BLaER1 (cell line): Measurements from ENCODE around the gene EVPL.
"Not testable (repeated sequence)": the region's sequence is repeated elsewhere in the genome, so short reads cannot be mapped to it uniquely, and the experiment has no call there.

Experiments used
- H3K27ac ChIP-seq: shearing (Covaris generic); formaldehyde crosslinking; 2 replicates; pipeline ENCODE4 v1.8.1; 2022
- H3K27me3 ChIP-seq: shearing (Covaris generic); formaldehyde crosslinking; 2 replicates; pipeline ENCODE4 v1.8.1; 2022
- H3K36me3 ChIP-seq: shearing (Covaris generic); formaldehyde crosslinking; 2 replicates; pipeline ENCODE4 v1.8.1; 2022
- H3K4me1 ChIP-seq: shearing (Covaris generic); formaldehyde crosslinking; 2 replicates; pipeline ENCODE4 v1.8.1; 2022
- H3K4me2 ChIP-seq: shearing (Covaris generic); formaldehyde crosslinking; 2 replicates; pipeline ENCODE4 v1.8.1; 2022
- H3K4me3 ChIP-seq: shearing (Covaris generic); formaldehyde crosslinking; 2 replicates; pipeline ENCODE4 v1.8.1; 2022
- H3K9ac ChIP-seq: shearing (Covaris generic); formaldehyde crosslinking; 2 replicates; pipeline ENCODE4 v1.8.1; 2022
- H3K9me3 ChIP-seq: shearing (Covaris generic); formaldehyde crosslinking; 2 replicates; pipeline ENCODE4 v1.8.1; 2022
- H4K20me1 ChIP-seq: shearing (Covaris generic); formaldehyde crosslinking; 2 replicates; pipeline ENCODE4 v1.8.1; 2022
- Cebpa-rat ChIP-seq: shearing (Covaris generic); IDR thresholded peaks from 2 replicates; pipeline ENCODE4 v1.8.1; 2022

Gene EVPL

DNA sequence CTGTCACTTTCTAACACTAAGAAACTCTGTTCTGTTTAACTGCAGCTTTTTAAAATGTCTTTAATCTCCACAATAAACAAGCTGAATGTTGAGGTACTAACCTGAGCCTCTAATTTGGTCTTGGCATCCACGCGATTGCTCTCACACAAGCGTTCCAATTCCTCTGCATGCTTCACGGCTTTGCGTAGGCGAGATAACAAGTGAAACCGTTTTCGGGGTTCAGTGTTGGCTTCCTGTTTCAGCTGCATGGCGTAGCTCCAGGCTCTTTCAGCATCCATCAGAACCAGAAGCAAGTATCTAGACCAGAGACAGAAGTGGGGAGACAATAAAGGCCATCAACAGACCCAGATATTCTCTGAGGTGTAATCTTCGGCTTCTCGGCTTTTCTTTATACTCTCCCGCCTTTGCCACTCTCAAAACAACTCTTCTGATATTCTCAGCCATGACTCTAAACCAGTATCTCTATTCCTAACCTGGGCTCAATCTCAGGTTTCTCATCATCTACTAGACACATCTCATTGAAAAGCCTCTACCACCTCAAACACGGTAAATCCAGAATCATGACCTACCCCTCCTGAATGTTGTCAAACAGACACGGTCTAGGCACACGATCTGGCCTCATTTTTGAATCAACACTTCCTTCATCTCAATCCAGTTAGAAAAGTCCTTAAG, 36.9 kb upstream of the EVPL start:
- Histone ChIP-seq H4K20me1 (peaks cover 29% of the 10 kb centered on the region), H3K4me3 (no peak overlapping the region), H3K4me2 (no peak overlapping the region), H3K9me3 (no peaks in the 10 kb centered on the region), H3K9ac (no peak overlapping the region), H3K4me1 (no peaks in the 10 kb centered on the region), H3K36me3 (peaks cover 95% of the 10 kb centered on the region), H3K27ac (no peak overlapping the region), H3K27me3 (no peaks in the 10 kb centered on the region)
- TF ChIP-seq Cebpa-rat: no peak

DNA sequence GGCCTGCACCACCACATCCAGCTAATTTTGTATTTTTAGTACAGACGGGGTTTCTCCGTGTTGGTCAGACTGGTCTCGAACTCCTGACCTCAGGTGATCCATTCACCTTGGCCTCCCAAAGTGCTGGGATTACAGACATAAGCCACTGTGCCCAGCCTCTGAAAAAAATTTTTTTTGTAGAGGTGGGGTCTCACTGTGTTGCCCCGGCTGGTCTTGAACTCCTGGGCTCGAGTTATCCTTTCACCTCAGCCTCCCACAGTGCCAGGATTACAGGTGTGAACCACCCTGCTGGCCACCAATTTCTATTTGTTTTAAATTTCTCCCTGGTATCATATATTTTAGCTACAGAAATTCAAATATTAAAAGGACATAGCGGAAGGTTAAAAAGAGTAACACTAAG, 31.2 kb upstream of the EVPL start:
- not testable (repeated sequence) for H3K9me3 ChIP-seq, H3K27me3 ChIP-seq, H4K20me1 ChIP-seq, H3K4me1 ChIP-seq, H3K27ac ChIP-seq, H3K9ac ChIP-seq, H3K4me3 ChIP-seq, H3K4me2 ChIP-seq
- peaks cover 95% of the 10 kb centered on the region for H3K36me3 ChIP-seq

DNA sequence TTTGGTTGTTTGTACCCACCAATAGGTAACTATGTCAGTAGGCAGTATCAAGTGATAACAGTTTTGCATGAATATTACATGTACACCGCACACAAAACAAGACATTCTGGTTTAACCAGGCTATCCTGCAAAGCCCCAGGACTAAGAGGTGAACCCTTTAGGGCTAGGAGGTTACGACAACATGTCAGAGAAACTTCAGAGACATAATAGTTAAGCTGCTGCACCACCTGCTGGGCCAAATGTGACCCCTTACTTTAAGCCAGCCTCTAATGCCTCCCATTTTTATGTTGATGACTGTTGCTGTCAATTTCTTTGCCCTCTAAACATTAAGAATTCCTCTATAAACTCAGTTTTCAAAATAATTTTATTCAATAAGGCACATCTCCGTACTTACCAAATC, 29.8 kb upstream of the EVPL start:
- no peak for TF ChIP-seq Cebpa-rat
- H3K36me3 ChIP-seq: peaks cover 99% of the 10 kb centered on the region
- no peak overlapping the region for H3K27ac ChIP-seq
- no peaks in the 10 kb centered on the region for H3K9me3 ChIP-seq
- H3K4me3 ChIP-seq: no peak overlapping the region
- no peak overlapping the region for H3K4me2 ChIP-seq
- H4K20me1 ChIP-seq: no peaks in the 10 kb centered on the region
- H3K9ac ChIP-seq: no peak overlapping the region
- no peaks in the 10 kb centered on the region for H3K4me1 ChIP-seq
- H3K27me3 ChIP-seq: no peaks in the 10 kb centered on the region

DNA sequence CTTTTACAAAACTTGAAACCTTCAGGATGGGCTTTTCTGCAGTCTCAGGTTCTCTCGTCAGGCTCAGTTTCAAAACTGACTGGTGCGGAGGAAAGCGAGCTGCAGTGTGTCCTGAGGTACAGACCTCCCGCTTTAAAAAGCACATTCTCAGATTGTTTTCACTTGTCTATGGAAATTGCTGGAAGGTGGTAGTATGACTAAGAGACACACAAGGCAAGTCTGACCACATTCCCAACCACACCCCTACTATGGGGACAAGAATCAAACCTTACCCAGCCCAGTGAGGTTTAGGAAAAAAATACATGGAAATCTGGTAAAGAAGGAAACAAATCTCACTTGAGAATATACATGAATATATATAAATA, 27.0 kb upstream of the EVPL start:
- Histone ChIP-seq H3K4me2 (no peak overlapping the region), H3K9me3 (no peaks in the 10 kb centered on the region), H3K4me1 (no peaks in the 10 kb centered on the region), H3K36me3 (peaks cover 99% of the 10 kb centered on the region), H3K27me3 (no peaks in the 10 kb centered on the region), H3K27ac (no peak overlapping the region), H3K9ac (no peak overlapping the region), H4K20me1 (peaks cover 21% of the 10 kb centered on the region), H3K4me3 (no peak overlapping the region)
- no peak for TF ChIP-seq Cebpa-rat

DNA sequence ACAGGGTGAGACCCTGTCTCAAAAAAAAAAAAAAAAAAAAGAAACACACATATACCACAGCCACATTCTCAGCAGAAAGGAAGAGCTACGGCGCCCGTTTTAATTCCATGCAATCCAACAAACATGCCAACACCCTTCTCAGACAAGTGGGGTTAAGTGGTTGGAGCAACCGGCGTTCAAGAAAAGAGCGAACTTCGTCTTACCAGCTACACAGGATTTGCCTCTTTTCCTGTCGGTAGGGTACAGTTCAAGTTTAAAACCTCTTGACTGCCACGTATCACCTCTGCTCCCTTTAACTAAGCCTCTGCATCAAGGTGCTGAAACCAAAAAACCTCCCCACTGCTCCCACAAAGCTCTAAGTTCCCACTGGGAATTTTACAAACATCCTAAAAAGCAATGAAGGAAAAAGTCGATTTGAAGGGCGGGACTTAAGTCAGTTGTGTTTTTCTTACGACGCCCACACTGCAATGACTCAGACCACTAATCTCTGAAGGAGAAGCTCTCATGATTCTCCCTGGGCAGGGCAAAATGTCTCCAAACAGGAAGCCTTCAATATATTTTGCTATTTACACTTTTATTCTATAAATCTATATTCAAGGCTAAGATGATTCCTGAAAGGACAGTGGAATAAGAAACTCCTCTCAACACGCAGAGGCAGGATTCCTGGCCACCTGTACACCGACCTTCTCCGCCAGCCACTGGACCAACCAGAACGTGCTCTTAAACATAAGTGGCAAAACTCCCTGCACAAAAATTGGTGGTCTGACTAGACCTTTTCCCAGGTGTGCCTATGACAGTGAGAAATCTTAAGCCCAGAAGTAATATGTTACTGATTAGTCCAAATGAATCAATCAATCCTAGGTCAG, 26.4 kb upstream of the EVPL start:
- no peak for TF ChIP-seq Cebpa-rat
- peaks cover 27% of the 10 kb centered on the region for H4K20me1 ChIP-seq
- H3K4me2 ChIP-seq: no peak overlapping the region
- H3K27me3 ChIP-seq: no peaks in the 10 kb centered on the region
- no peaks in the 10 kb centered on the region for H3K4me1 ChIP-seq
- H3K9ac ChIP-seq: no peak overlapping the region
- H3K36me3 ChIP-seq: peaks cover 99% of the 10 kb centered on the region
- no peak overlapping the region for H3K4me3 ChIP-seq
- H3K9me3 ChIP-seq: no peaks in the 10 kb centered on the region
- H3K27ac ChIP-seq: no peak overlapping the region

DNA sequence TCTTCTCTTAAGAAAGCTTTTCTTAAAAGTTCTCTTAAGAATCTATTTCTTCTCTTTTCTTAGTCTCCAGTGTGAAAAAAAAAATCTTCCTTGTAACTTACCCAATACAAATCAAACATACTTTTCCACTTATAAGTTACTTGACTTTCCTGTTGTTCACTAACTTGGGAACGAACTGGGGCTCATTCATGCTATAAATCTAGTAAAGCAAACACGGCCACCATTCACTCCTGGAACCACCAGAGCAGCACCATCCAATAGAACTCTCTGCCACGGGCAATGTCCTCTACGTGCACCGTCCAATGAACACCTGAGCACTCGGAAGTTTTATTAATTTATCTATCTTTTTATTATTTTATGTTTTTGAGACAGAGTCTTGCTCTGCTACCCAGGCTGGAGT, 24.5 kb upstream of the EVPL start:
- H3K27ac ChIP-seq: no peak overlapping the region
- H3K9me3 ChIP-seq: no peaks in the 10 kb centered on the region
- H4K20me1 ChIP-seq: peaks cover 35% of the 10 kb centered on the region
- no peak for TF ChIP-seq Cebpa-rat
- no peak overlapping the region for H3K4me3 ChIP-seq
- no peak overlapping the region for H3K4me2 ChIP-seq
- H3K4me1 ChIP-seq: no peaks in the 10 kb centered on the region
- no peaks in the 10 kb centered on the region for H3K27me3 ChIP-seq
- peaks cover 99% of the 10 kb centered on the region for H3K36me3 ChIP-seq
- no peak overlapping the region for H3K9ac ChIP-seq

DNA sequence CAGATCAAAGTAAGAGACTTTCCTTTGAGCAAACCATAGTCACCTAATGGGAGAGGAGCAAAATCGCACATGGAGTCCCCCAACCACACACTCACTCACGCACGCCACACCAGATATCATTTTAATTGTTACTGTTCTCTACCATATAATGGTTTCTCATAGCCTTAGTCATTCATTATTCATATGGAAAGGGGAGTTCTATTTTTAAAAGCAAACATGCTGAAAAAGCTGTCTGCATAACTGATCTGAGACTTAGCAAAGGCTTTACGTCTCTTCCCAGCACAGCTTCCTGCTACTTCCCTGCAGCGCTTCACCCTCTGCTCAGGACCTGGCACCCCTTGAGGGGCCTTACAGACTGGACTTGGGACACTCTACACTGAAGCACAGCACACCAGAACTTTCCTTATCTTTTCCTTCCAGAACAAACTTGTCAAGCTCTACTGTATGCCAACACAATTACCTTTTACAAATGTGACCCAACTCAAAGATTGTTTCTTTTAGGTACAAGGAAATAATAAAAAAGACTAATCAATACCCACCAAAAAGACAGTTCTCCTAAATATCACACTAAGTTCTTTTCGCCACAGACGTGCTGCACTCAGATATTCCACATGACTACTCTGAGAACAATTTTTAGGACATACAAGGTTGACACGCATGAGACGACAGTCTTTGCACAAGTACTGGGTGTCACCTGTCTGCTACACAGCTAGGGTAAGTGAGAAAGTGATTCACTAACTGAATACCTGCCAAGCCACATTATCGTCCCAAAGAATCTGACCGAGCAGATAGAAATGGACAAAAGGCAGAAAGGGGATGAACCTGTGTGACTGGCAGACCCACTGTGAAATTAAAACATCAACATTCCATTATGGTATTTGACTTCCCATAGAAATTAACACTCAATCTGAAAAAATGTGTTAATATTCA, 23.7 kb upstream of the EVPL start:
- no peaks in the 10 kb centered on the region for H3K27me3 ChIP-seq
- no peak overlapping the region for H3K4me3 ChIP-seq
- no peaks in the 10 kb centered on the region for H3K4me1 ChIP-seq
- H4K20me1 ChIP-seq: peaks cover 35% of the 10 kb centered on the region
- no peak overlapping the region for H3K27ac ChIP-seq
- no peak overlapping the region for H3K4me2 ChIP-seq
- H3K36me3 ChIP-seq: peaks cover 99% of the 10 kb centered on the region
- TF ChIP-seq Cebpa-rat: no peak
- no peaks in the 10 kb centered on the region for H3K9me3 ChIP-seq
- H3K9ac ChIP-seq: no peak overlapping the region

DNA sequence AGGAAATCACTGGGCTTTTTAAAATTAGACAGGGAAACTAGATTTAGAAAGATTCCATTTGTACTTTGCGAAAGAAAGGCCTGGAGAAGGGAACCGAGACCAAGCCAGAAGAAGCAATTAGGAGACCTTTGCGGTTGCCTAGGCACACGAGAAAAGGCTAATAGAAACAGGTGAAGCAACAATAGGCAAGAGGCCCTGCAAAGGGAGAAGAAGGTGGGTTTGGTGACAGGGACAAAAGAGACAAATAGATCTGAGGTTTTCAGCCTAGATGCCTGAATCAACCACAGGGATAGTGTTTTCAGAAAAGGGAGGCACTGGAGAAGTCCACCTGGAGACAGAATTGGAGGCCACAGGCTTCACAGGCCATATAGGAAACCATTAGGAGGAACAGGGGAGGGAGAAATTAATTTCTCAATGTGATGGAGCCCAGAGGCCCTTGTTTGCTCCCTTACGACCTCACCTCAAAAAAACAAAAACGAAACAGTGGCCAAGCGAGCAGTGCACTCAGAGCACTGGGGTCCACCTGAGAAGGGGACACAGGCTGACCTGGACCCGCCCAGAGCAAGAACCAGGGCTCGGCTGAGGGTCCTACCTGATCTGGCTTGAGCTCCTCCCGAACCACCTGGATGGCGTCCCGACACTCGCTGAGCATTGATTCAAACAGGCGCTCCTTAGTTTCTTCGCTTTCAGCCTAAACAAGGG, 22.9 kb upstream of the EVPL start:
- peaks cover 35% of the 10 kb centered on the region for H4K20me1 ChIP-seq
- H3K27me3 ChIP-seq: no peaks in the 10 kb centered on the region
- H3K27ac ChIP-seq: no peak overlapping the region
- no peak overlapping the region for H3K4me2 ChIP-seq
- H3K36me3 ChIP-seq: peaks cover 99% of the 10 kb centered on the region
- TF ChIP-seq Cebpa-rat: no peak
- 0 out of 2 replicates have a peak overlapping the region, but pooled peaks have one; percentile 9 for H3K9ac ChIP-seq
- H3K4me1 ChIP-seq: no peaks in the 10 kb centered on the region
- H3K9me3 ChIP-seq: no peaks in the 10 kb centered on the region
- H3K4me3 ChIP-seq: no peak overlapping the region

DNA sequence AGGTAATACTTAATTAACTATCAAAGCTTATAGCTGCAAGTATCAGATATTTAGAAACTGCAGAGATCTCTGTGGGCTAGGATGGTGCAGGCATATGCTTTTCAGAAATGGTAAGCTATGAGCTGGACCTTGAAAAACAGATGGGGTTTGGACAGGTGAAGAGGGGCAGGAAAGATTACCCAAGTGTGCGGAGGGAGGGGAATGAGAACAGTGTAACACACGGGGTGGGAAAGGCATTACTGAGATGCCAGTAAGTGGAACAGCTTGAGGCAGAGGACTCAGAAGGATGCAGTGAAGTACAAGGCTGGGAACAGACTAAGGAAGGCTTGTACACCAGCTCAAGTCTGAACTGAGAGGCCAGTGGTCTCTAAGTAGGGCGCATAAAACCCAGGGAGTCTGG, 22.1 kb upstream of the EVPL start:
- Histone ChIP-seq H3K27ac (no peak overlapping the region), H4K20me1 (peaks cover 35% of the 10 kb centered on the region), H3K9ac (no peak overlapping the region), H3K27me3 (no peaks in the 10 kb centered on the region), H3K4me1 (no peaks in the 10 kb centered on the region), H3K9me3 (no peaks in the 10 kb centered on the region), H3K4me3 (no peak overlapping the region), H3K36me3 (peaks cover 99% of the 10 kb centered on the region), H3K4me2 (no peak overlapping the region)
- no peak for TF ChIP-seq Cebpa-rat
